Mucosa of rectum (tissue), 2 donors: Measurements from ENCODE around the gene PCDHB14.

ENCODE experiments used
- H3K27ac ChIP-seq, 2 donors: one replicate each; pipeline ENCODE4 v1.7.0; 2013; ENCODE audit warnings: inconsistent platforms in 2 of 2, low read depth in 2 of 2, low read length in 2 of 2
- H3K27me3 ChIP-seq, 2 donors: one replicate each; pipeline ENCODE4 v1.7.0; 2013; ENCODE audit warnings: low read length in 2 of 2; ENCODE audit not compliant: control insufficient read depth in 2 of 2, insufficient read depth in 2 of 2
- H3K36me3 ChIP-seq, 2 donors: one replicate each; pipeline ENCODE4 v1.7.0; 2013; ENCODE audit warnings: low read length in 2 of 2; ENCODE audit not compliant: control insufficient read depth in 2 of 2, insufficient read depth in 2 of 2
- H3K4me1 ChIP-seq, 2 donors: one replicate each; pipeline ENCODE4 v1.7.0; 2013; ENCODE audit warnings: low read length in 2 of 2, mild to moderate bottlenecking in 1 of 2; ENCODE audit not compliant: control insufficient read depth in 2 of 2, insufficient read depth in 2 of 2
- H3K4me3 ChIP-seq, 2 donors: one replicate each; pipeline ENCODE4 v1.7.0; 2013; ENCODE audit warnings: low read length in 2 of 2
- H3K9ac ChIP-seq, 2 donors: one replicate each; pipeline ENCODE4 v1.7.0; 2013; ENCODE audit warnings: low read length in 2 of 2, low read depth in 1 of 2, mild to moderate bottlenecking in 1 of 2
- H3K9me3 ChIP-seq, 2 donors: one replicate each; pipeline ENCODE4 v1.7.0; 2013; ENCODE audit warnings: low read length in 2 of 2; ENCODE audit not compliant: control insufficient read depth in 2 of 2
- donor health status: healthy.
- donor health status: Normal muscosa, but diverticular disease.

The PCDHB14 gene

DNA sequence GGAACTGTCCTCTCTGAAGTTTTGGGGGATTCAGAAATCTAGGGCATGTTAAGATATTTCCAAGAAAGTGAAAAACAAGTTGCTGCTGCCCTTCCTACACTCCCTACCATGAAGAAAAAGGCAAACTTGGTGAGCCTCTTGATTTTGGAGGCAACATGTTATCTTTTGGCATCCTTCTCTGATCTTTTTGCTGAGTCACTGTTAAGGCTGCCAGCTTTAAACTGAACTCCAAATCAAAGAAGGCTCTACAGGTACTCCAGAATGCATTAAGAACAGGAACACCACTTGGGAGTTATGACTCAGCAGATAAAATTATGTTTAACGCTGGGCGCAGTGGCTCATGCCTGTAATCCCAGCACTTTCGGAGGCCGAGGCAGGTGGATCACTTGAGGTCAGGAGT is 46.1 kb downstream of the PCDHB14 start:
- no peak overlapping the region for H3K27ac ChIP-seq
- no peaks in the 10 kb centered on the region for H3K27me3 ChIP-seq
- H3K9me3 ChIP-seq: peaks cover 37 to 63% of the 10 kb centered on the region in 2 donors
- H3K4me1 ChIP-seq: no peaks in the 10 kb centered on the region
- no peaks in the 10 kb centered on the region for H3K36me3 ChIP-seq
- H3K9ac ChIP-seq: no peak overlapping the region
- H3K4me3 ChIP-seq: no peak overlapping the region

DNA sequence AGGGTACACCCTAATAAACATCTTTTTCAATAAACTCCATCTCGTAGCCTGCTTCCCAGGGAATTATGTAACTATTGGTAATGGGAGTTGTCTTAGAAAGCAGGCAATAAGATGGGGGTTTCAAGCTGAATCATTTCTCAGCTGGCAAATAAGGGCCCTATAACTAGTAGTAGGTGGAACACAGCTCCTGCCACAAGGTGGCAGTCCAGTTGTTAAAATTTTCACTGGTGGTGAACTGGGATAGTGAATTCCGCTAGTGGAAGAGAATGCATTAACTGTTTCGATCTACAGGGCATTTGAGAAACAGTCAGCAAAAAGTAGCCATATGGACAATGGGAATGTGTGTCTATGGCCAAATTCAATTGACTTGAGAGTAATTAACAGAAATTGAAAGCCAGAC is 49.8 kb downstream of the PCDHB14 start:
- Histone ChIP-seq H3K9me3 (peaks cover 32 to 51% of the 10 kb centered on the region in 2 donors), H3K9ac (no peak overlapping the region), H3K27me3 (no peaks in the 10 kb centered on the region), H3K4me1 (no peaks in the 10 kb centered on the region), H3K4me3 (no peak overlapping the region), H3K27ac (no peak overlapping the region), H3K36me3 (no peaks in the 10 kb centered on the region)
